Spleen (tissue), 7 donors: Measurements from ENCODE around the gene GSX1.

Experiments
- CTCF ChIP-seq, 11 experiments: fragments of 200-600 bp in 7 of 11; fragments of 450-650 bp in 4 of 11; sonication (generic) in 4 of 11; IDR thresholded peaks in 8 of 11; conservative IDR thresholded peaks in 3 of 11; 1 replicate in 7 of 11; 2 replicates in 4 of 11; pipeline versions ENCODE4 v1.4.0 to v1.8.0; 2016 to 2021; ENCODE audit warnings: antibody characterized with exemption in 11 of 11, inconsistent platforms in 4 of 11, mild to moderate bottlenecking in 1 of 11
- POLR2A ChIP-seq, 3 donors: fragments of 450-650 bp; IDR thresholded peaks; one replicate each; pipeline ENCODE4 v1.5.1; 2017; ENCODE audit warnings: antibody characterized with exemption in 3 of 3, mild to moderate bottlenecking in 1 of 3
- donor health status: DM: no; HTN: no; CAD: no; lungs with moderate emphysema.
- donor health status: DM: no; HTN: no; CAD: no.
- donor health status: DM: no; HTN: no; CAD: no.

GRCh38 chr13:27765650-27766049, 26.6 kb upstream of the GSX1 start:
- TF ChIP-seq POLR2A (IDR thresholded peaks at IDR 0.05) (no peak), CTCF (IDR thresholded peaks at IDR 0.05 in 8 of 11, conservative IDR thresholded peaks at IDR 0.05 in 3 of 11) (no peak)
